ENCODE data around the gene CMIP. TPM values are rescaled to one million over a fixed set of nuclear protein-coding genes. Genes with fewer than 3 reads are reported as not detected.
A peak's percentile ranks its signal among the peaks of the same experiment; 100 is the strongest.

The CMIP gene
- total RNA-seq, 1 experiment from 2014 or later = 68.0 TPM

GRCh38 chr16:81589975-81590650, 145.5 kb downstream of the CMIP start:
- Mint-ChIP-seq H3K27me3 (ENCODE audit: insufficient read depth, unreplicated experiment) (no peaks in the 10 kb centered on the region), H3K27ac (ENCODE audit: unreplicated experiment) (peak overlapping the region; percentile 6), H3K4me1 (ENCODE audit: low read depth, unreplicated experiment) (peaks cover 45% of the 10 kb centered on the region), H3K36me3 (ENCODE audit: insufficient read depth, unreplicated experiment) (peaks cover 40% of the 10 kb centered on the region), H3K9me3 (ENCODE audit: unreplicated experiment) (no peaks in the 10 kb centered on the region), H3K4me3 (ENCODE audit: unreplicated experiment) (no peak overlapping the region)
- ChIA-PET CTCF (no interaction called here), POLR2A (no interaction called here)
- no peaks in the 10 kb centered on the region for H3K9me3 ChIP-seq
- peaks cover 40% of the 10 kb centered on the region for H3K4me1 ChIP-seq
- no peaks in the 10 kb centered on the region for H3K36me3 ChIP-seq (ENCODE audit: control insufficient read depth, insufficient read depth, low read length)
- H3K4me3 ChIP-seq (ENCODE audit: low read depth, low read length) = no peak overlapping the region
- TF ChIP-seq CTCF (IDR thresholded peaks at IDR 0.05; ENCODE audit: insufficient read depth in 1 of 2, low read depth in 1 of 2, low read length in 1 of 2, severe bottlenecking in 1 of 2, unreplicated experiment in 1 of 2) = no peak
- BruUV-seq (replicated peaks) = no TSS peak
- no peaks in the 10 kb centered on the region for H3K27me3 ChIP-seq (replicated peaks; ENCODE audit: control insufficient read depth, insufficient read depth, low read length)
- intact Hi-C loops (cut with micrococcal nuclease; ENCODE audit: unreplicated experiment) = no loop called here
- DNase-seq = no peak

GRCh38 chr16:81590714-81591544, 146.3 kb downstream of the CMIP start:
- no TSS peak for BruUV-seq (replicated peaks)
- H3K36me3 Mint-ChIP-seq (ENCODE audit: insufficient read depth, unreplicated experiment) = peaks cover 38% of the 10 kb centered on the region

GRCh38 chr16:81591545-81591870, 146.9 kb downstream of the CMIP start:
- DNase-seq = no peak
- no TSS peak for BruUV-seq (replicated peaks)
- H3K9me3 Mint-ChIP-seq (ENCODE audit: unreplicated experiment) = no peaks in the 10 kb centered on the region
- Histone ChIP-seq H3K9me3 (no peaks in the 10 kb centered on the region), H3K4me3 (ENCODE audit: low read depth, low read length) (no peak overlapping the region), H3K36me3 (ENCODE audit: control insufficient read depth, insufficient read depth, low read length) (no peaks in the 10 kb centered on the region), H3K27me3 (replicated peaks; ENCODE audit: control insufficient read depth, insufficient read depth, low read length) (no peaks in the 10 kb centered on the region), H3K4me1 (peaks cover 27% of the 10 kb centered on the region)
- H3K4me1 Mint-ChIP-seq (ENCODE audit: low read depth, unreplicated experiment) = peaks cover 34% of the 10 kb centered on the region
- TF ChIP-seq CTCF (IDR thresholded peaks at IDR 0.05; ENCODE audit: insufficient read depth in 1 of 2, low read depth in 1 of 2, low read length in 1 of 2, severe bottlenecking in 1 of 2, unreplicated experiment in 1 of 2) = no peak
- POLR2A ChIA-PET = no interaction called here
- H3K4me3 Mint-ChIP-seq (ENCODE audit: unreplicated experiment) = no peak overlapping the region
- intact Hi-C loops (cut with micrococcal nuclease; ENCODE audit: unreplicated experiment) = no loop called here
- CTCF ChIA-PET = no interaction called here
- H3K27me3 Mint-ChIP-seq (ENCODE audit: insufficient read depth, unreplicated experiment) = no peaks in the 10 kb centered on the region
- peaks cover 37% of the 10 kb centered on the region for H3K36me3 Mint-ChIP-seq (ENCODE audit: insufficient read depth, unreplicated experiment)
- H3K27ac Mint-ChIP-seq (ENCODE audit: unreplicated experiment) = no peak overlapping the region

More at GRCh38 chr16:81590714-81591544, 146.3 kb downstream of the CMIP start:
- no peak for TF ChIP-seq CTCF (IDR thresholded peaks at IDR 0.05; ENCODE audit: insufficient read depth in 1 of 2, low read depth in 1 of 2, low read length in 1 of 2, severe bottlenecking in 1 of 2, unreplicated experiment in 1 of 2)
- ChIA-PET CTCF (no interaction called here), POLR2A (no interaction called here)
- no peaks in the 10 kb centered on the region for H3K9me3 Mint-ChIP-seq (ENCODE audit: unreplicated experiment)
- no peak for DNase-seq
- Histone ChIP-seq H3K36me3 (ENCODE audit: control insufficient read depth, insufficient read depth, low read length) (no peaks in the 10 kb centered on the region), H3K4me3 (ENCODE audit: low read depth, low read length) (no peak overlapping the region), H3K9me3 (no peaks in the 10 kb centered on the region), H3K4me1 (peaks cover 31% of the 10 kb centered on the region), H3K27me3 (replicated peaks; ENCODE audit: control insufficient read depth, insufficient read depth, low read length) (no peaks in the 10 kb centered on the region)
- H3K27me3 Mint-ChIP-seq (ENCODE audit: insufficient read depth, unreplicated experiment) = no peaks in the 10 kb centered on the region
- no peak overlapping the region for H3K4me3 Mint-ChIP-seq (ENCODE audit: unreplicated experiment)
- intact Hi-C loops (cut with micrococcal nuclease; ENCODE audit: unreplicated experiment) = no loop called here
- H3K27ac Mint-ChIP-seq (ENCODE audit: unreplicated experiment) = peak overlapping the region; percentile 6
- peaks cover 39% of the 10 kb centered on the region for H3K4me1 Mint-ChIP-seq (ENCODE audit: low read depth, unreplicated experiment)
